Coronary artery (tissue), 2 donors: ENCODE data around the gene TMEM212.

ENCODE experiments used
- DNase-seq: peaks from one replicate; pipeline ENCODE4 v3.0.0-alpha.2; 2017; ENCODE audit warnings: low spot score
- H3K27ac ChIP-seq, 2 donors: fragments of 200-600 bp; sonication (generic); one replicate each; pipeline ENCODE4 v1.5.1; 2016 to 2019
- H3K4me3 ChIP-seq: fragments of 200-600 bp; sonication (generic); 2 replicates; pipeline ENCODE4 v1.5.1; 2016; ENCODE audit warnings: mild to moderate bottlenecking, moderate library complexity
- TF ChIP-seq, protein P1 (sequence below): fragments of 200-600 bp; sonication (generic); IDR thresholded peaks from one replicate; pipeline ENCODE4 v1.5.1; 2019; ENCODE audit warnings: antibody characterized with exemption

Gene TMEM212

DNA sequence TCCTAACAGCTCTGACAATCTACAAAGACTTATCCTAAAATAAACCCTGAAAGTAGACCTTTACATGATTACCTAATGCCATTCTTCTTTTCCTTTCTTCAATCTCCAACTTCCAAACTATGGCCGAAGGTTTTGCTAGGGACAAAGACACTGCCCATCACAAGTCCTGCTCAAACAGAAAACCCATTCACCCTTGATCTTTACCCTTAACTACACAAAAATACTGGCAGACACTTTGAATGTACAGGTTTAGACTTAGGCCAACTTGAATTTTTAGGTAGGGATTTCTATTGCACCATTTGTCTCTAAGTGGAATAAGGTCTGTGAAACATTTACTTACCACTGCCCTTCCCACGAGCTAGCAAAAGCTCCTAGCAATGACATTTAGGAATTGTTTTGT, 64.6 kb downstream of the TMEM212 start:
- H3K4me3 ChIP-seq: no peak overlapping the region
- TF ChIP-seq, protein P1, sequence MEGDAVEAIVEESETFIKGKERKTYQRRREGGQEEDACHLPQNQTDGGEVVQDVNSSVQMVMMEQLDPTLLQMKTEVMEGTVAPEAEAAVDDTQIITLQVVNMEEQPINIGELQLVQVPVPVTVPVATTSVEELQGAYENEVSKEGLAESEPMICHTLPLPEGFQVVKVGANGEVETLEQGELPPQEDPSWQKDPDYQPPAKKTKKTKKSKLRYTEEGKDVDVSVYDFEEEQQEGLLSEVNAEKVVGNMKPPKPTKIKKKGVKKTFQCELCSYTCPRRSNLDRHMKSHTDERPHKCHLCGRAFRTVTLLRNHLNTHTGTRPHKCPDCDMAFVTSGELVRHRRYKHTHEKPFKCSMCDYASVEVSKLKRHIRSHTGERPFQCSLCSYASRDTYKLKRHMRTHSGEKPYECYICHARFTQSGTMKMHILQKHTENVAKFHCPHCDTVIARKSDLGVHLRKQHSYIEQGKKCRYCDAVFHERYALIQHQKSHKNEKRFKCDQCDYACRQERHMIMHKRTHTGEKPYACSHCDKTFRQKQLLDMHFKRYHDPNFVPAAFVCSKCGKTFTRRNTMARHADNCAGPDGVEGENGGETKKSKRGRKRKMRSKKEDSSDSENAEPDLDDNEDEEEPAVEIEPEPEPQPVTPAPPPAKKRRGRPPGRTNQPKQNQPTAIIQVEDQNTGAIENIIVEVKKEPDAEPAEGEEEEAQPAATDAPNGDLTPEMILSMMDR: no peak
- no peak overlapping the region for H3K27ac ChIP-seq
- DNase-seq: no peak

DNA sequence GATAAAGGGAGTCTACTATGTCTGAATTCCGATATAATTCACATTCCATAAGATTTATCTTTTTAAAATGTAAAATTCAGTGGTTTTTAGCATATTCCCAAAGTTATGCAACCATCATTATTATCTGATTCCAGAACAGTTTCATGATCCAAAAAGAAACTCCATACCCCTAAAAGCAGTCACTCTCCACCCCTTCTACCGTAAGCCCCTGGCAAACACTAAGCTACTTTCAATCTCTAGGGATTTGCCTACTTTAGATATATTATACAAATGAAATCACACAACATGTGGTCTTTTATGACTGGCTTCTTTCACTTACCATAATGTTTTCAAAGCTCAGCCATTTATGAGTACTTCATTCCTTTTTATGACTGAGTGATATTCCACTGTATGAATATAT, 65.6 kb downstream of the TMEM212 start:
- TF ChIP-seq, protein P1: no peak
- Histone ChIP-seq H3K4me3 (no peak overlapping the region), H3K27ac (no peak overlapping the region)
- no peak for DNase-seq
